Activated naive CD4-positive, alpha-beta T cell treated with Interleukin-2 at 50 U/mL for 16 hours (primary cell): ENCODE results near the gene B3GNT7.
A peak's percentile ranks its signal among the peaks of the same experiment; 100 is the strongest.
"Not testable (repeated sequence)": the region's sequence is repeated elsewhere in the genome, so short reads cannot be mapped to it uniquely, and the experiment has no call there.

Experiments
- DNase-seq: peaks from one replicate; pipeline ENCODE4 v3.0.0-alpha.2; 2020

The B3GNT7 gene

DNA sequence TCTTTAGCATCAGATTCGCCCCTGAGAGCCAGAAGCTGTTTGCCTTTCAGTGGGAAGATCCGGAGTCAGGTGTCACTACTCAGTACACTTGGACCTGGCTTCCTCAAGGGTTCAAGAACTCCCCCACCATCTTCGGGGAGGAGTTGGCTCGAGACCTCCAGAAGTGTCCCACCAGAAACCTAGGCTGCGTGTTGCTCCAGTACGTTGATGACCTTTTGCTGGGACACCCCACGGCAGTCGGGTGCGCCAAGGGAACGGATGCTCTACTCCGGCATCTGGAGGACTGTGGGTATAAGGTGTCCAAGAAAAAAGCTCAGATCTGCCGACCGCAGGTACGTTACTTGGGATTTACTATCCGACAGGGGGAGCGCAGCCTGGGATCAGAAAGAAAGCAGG lies 8.7 kb downstream of the B3GNT7 start:
- DNase-seq = not testable (repeated sequence)

DNA sequence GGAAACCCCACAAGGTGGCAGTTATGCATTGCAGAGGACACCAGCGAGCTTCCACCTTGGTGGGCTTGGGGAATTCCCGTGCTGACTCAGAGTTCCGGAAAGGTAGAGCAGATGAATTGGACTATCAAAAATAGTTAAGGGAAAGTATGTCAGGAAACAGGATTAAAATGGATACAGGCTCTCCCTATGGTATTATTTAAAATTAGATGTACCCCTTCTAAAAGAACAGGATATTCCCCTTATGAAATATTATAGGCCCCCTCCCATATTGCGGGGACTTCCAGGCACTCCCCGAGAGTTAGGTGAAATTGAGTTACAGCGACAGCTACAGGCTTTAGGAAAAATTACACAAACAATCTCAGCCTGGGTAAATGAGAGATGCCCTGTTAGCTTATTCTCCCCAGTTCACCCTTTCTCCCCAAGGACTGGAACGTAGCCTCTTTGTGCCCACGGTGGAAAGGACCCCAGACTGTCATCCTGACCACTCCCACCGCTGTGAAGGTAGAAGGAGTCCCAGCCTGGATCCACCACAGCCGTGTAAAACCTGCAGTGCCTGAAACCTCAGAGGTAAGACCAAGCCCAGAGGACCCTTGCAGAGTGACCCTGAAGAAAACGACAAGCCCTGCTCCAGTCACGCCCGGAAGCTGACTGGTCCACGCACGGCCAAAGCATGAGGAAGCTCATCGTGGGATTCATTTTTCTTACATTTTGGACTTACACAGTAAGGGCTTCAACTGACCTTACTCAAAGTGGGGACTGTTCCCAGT lies 10.3 kb downstream of the B3GNT7 start:
- DNase-seq = peak; percentile 49

DNA sequence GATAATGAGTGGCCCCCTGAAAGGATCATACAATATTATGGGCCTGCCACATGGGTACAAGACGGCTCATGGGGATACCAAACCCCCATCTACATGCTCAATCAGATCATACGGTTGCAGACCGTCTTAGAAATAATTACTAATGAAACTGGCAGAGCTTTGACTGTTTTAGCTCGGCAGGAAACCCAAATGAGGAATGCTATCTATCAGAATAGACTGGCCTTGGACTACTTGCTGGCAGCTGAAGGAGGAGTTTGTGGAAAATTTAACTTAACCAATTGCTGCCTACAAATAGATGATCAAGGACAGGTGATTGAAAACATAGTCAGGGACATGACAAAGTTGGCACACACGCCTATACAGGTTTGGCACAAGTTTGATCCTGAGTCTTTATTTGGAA lies 12.2 kb downstream of the B3GNT7 start:
- DNase-seq = not testable (repeated sequence)

DNA sequence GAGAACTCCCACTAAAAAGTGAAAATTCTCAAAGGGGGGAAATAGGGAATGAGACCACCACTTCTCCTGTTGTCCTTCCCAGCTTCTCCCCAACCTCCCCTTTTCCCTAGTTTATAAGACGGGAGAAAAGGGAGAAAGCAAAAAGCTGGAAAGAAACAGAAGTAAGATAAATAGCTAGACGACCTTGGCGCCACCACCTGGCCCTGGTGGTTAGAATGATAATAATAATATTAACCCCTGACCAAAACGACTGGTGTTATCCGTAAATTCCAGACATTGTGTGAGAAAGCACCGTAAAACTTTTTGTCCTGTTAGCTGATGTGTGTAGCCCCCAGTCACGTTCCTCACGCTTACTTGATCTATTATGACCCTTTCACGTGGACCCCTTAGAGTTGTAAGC lies 12.8 kb downstream of the B3GNT7 start:
- not testable (repeated sequence) for DNase-seq

DNA sequence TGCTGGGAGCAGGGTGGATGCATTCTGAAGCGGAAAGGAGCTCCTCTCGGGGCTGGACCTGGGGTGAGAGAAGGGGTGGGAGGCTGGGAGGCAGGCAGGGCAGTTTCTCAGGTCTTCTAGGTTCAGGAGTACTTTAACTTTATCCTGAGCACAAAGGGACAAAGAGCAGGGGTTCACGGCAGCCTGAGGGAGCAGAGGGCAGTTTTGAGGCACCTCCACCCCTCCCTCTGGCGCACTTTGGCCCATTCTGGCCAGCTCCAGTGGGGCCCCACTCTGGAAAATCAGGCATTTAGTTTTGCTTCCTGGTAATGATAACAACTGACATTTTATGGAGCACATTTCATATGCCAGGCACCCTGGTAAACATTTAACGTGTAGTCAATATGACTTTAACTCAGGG lies 14.3 kb downstream of the B3GNT7 start:
- no peak for DNase-seq

DNA sequence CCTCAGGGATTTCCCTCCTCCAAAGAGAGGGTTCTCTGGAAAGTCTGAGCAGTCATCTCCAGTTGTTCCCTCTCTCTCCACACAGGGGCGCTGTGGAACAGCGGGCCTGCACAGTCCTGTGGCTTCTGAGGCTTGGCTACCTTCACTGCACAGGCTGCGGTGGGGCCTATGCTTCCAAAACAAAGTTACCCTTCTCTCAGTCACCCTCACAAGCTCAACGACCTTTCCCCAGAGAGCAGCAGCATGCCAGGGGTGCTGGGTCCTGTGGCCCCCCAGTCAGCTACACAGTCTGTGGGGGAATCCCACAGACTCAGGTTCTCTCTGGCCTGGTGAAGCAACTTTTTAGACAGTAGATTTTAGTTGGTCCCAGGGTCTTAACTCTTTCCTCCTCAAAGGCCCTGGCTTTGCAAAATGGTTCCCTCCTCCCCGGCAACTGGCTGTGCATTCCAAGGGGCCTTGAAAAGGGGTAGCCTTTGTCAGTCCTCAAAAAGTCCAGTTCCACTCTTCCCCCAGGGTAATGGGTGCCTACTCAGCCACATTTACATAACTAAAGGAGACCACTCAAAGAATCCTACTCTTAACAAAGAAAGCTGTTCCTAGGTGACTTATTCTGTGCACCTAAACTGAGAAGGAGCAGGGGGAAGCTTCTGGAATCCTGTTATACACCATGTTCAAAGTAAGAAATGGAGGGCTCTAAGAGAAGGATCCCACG lies 14.9 kb downstream of the B3GNT7 start:
- DNase-seq = no peak

DNA sequence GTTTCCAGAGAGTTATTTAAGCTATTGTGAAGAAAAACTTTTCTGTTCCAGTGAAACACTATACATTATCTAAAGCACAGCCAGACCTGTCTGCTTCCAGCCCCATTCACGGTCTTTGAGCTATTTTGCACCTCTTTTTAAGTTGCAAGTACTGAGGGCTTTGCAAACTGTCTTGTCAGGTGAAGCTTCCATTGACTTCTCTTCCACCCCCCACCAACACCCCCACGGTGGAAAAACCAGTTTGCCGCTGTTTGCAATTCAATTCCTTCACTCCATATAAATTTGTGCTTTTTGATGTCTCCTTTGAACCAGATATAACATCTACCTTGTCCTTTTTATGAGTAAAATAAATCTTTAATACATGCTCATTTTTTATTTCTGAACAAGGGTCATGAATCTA lies 15.7 kb downstream of the B3GNT7 start:
- no peak for DNase-seq

DNA sequence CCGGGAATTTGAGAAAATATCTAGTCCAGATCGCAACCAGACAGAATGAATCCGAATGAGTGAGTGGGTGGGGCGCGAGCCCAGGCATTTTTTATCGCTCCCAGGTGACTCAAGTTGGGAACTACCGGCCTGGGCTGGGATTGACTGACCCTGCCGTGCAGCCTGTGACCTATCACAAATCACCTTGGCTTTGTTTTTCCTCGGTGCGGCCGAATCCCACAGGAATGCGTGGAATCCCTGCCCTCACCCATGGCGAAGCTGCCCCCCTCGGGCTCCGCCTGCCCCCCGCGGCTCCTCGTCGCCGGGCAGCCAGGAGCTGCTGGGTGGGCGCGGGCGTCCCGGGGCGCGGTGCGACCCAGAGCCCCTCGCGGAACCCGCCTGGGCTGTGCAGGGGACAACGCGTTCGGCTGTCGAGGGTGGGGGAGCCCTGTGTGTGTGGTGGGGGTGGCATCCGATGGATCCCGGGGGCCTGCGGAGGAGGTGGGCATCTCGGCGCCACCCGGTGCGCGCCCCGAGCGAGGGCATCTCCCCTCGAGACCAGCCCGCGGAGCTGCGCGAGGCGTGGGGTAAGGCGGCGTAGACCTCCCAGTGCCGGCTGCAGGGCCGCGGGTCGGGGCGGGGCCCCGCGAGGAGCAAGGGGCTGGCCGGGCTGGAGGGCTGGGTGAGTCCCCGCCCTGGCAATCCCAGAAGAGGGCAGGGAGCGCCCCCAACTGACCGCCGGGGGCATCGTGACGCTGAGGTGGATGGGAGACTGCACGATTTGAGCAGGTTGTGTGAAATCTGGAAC lies 16.5 kb downstream of the B3GNT7 start:
- DNase-seq = peak; percentile 51

DNA sequence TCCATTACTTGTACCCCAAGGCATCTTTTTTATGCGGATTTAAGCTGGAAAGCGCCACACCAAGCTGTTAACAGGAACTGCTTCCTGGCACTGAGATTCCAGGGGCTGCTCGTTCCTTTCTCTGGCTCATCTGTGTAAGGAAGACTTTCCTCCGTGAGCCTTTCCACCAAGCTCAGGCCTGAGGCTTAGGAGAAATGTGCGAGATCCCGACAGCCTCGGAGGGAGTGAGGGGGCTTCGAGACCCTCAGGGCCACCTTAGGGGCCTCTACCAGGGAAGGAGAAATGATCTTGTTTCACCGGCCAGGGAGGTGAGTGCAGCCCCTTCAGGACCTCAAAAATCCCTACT lies 17.1 kb downstream of the B3GNT7 start:
- DNase-seq = no peak

DNA sequence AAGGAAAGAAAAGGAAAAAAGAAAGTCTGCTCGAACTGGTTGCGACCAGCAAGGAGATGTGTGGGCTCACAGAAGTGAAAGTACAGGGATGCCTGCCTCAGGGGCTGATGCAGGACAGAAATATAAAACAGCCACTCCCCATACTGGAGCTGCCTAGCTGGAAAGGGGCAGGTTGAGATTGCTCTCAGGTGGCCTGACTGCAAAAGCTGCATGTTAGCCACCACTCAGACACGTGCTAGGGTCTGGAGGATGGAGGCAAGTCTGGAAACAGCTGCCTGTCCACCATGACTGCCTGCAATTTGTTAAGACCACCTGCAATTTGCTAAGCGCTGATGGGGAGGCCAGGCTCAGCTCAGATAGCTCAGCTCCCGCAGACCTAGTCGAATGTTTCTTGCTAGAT lies 17.9 kb downstream of the B3GNT7 start:
- no peak for DNase-seq

DNA sequence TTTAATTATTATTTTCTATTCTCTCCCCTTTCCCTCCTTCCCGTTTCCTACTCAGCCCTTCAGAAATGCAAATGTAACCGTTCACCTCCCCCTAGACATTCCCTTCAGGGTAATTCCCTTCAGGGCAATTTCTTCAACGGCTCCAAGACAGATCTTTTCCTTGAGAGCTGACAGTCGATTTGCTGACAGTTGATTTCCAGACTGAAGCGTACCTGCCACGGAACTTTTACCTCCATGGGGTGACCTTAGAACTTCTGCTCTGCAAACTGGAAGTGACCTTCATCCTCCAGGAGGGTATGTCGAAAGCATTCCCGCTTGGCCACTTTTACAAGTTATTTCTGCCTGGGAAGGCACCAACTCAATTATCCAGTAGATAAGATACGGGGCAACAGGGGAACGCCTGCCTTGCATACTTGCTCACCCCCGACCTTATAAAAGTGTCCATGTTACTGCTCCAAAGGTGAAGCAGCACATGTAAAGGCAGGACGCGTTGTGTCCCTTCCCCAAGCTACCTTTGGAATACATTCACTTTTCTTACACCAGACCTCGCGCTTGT lies 18.5 kb downstream of the B3GNT7 start:
- DNase-seq = no peak

DNA sequence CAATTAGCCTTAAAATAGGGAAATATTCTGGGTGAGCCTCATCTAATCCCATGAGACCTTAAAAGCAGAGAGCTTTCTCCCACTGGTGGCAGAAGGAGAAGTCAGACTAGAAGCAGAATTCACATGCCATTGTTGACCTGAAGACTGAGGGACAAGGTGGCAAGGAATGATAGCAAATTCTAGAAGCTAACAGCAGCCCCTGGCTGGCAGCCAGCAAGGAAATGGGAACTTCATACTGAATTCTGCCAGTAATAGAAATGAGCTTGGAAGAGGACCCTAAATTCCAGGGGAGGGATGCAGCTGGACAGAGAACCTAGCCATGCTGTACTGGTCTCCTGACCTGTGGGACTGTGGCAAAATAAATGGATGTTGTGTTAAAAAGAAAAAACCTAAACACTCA lies 19.5 kb downstream of the B3GNT7 start:
- DNase-seq = no peak

DNA sequence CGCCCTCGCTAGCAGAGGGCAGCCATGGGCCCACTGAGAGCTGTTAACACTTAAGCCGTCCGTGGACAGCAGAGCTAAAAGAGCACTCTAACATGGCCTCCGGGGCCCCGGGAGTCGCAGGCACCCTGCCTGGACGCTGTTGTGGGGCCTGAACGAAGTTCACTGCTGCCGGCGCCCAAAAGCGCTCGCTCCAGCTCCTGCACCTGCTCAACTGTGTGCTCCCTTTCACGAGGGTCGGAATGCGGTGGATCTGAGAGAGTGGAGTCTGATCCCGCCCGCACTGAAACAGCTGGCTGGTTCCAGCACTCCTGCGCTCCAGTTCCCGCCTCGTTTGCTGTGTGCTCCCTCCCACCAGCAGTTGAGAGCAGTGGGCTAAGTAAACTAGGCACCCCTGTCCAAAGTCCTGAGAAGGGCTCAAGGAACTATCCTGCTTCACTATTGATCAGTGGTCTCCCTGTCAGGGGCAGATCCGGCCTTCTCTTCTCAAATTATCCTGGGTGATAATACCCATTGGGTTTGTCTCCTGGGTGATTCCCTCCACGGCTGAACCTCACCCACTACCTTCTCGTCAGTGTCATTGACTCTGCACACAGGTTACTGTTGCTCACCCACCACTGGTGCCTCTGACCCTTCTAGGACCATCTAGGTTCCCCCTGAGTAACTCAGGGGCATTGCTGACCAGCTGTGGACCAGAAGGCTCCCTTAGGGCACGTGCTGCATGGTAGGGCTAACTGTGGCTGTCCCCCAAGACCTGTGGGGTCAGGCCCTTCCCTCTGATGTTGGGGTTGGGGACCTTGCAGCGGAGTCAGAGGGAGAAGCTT lies 23.5 kb downstream of the B3GNT7 start:
- no peak for DNase-seq

DNA sequence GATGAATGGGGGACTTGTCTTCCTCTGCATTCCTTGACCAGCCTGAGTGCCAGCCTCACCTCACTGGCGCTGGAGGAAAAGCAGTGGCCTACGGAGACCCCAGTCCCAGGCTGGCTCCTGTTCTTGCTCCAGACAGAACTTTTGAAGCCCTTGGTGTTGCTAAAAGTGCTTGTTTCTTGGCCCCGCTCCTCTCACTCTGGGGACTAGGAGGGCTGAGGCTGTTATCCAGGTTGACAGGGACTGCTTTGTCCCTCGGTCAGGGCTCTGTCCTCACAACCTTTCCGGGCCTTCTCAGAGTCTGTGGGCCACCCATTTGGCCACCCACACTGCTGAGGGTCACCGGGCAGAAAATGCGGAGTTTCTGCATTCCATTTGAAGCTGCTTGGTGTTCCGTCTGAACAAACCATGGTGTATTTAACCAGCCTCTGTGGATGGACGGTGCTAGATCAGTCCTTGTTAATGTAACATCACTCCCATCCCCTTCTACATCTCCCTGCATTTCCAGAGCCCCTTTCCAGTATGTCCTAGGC lies 25.6 kb downstream of the B3GNT7 start:
- DNase-seq = no peak

DNA sequence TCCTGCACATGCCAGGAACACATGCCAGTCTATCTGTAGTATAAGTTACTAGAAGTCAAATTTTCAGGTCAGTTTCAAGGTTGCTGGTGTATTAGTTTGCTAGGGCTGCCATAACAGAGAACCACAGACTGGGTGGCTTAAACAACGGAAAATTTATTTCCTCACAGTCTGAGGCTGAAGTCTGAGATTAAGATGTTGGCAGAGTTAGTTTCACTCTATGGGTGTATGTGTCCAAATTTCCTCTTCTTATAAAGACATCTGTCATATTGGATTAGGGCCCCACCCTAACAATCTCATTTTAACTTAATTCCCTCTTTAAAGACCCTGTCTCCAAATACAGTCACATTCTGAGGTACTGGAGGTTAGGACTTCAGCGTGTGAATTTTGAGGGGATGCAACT lies 26.5 kb downstream of the B3GNT7 start:
- DNase-seq = no peak

DNA sequence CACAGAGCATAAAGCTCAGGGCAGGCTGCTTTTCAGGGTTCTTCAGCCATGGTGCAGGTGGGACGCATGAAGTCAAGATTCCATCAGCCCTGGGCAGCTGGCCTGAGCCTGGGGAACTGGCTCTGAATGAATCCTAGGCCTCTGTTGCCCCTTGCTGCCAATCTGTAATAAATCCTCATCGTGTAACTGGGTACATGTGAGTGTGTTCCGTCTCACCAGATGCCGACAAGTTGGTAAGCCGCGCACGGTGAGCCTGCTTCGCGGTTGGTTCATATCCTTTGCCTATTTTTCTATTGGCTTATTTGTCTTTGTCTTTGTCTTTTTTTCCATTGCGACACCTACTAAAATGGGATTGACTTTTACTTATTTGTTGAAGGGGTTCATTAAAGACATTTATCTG lies 27.7 kb downstream of the B3GNT7 start:
- DNase-seq = no peak

DNA sequence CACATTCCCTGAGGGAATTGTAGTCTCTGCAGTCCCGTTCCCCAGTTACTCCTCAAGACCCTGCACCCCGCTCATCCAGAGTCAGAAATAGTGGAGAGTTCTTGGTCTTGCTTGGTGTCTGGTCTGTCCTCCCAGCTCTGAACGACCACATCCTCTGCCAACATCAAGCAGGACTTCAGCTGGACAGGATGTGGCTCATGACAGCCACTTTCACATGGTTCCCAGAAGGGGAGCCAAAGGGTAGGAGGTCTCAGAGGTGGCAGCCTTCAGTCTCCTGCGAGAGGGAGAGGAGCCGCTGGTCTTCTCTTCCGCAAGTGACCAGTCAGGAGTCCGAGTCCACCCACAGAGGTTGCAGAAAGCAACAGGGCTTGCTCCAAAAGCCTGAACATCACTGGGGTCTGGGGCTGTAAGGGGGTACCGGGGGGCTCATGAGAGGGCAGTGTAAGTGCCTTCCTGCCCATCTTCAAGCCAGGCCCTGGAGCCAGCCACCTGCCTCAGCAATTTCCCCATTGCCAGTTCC lies 29.8 kb downstream of the B3GNT7 start:
- no peak for DNase-seq

DNA sequence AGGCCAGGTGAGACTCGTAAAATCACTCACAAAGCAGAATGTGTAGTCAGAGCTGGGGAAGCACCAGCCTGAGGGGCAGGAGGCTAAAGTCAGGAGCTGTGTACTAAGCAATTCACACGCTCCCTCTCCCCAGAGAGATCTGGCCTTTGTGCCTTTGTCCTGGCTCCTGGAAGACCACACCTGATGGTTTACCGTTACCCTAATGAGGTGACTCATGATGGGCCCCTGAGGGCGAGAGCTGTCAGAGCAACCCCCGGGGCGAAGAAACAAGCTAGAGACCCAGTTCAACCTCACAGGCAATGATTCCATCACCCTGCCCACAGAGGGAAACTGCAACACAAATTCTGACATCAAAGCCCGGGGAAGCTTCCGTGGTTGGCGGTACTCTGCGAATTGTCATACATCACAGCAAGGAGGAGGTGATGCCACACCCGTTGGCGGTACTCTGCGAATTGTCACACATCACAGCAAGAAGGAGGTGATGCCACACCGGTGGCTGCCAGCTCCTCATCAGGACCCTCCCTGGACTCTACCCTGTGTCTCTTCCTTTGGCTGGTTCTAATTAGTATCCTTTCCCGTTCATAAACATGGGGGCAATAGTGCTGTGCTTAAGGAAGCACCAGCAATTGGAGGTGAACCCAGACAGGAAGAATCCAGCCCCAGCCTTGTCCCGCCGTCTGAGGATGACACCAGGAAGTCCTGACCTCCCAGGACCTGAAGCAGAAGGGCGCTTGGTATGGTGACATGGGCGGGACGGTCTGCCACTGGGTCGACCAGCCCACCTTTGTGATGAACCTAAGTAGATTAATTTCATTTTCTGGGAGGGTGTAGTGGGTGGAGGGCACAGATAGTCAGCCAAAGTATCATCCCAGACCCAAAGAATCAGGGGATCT lies 30.5 kb downstream of the B3GNT7 start:
- DNase-seq = no peak

DNA sequence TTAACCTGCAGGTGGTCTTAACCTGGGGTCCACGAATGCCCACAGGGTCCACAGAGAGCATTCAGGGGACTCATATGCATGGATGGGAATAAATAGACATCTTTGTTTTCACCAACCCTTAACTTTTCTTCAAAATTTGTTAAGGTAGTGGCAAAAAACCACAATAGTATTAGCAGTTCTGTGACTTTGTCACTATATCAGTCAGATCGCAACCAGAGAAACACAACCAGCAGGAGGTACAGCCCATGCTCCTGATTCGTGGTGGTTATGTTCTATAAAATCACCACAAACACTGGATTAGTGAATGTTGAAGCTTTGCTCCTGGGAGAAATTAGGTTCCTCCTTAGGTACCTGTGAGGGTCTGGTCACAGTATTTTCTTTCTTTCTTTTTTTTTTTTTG lies 31.6 kb downstream of the B3GNT7 start:
- no peak for DNase-seq

DNA sequence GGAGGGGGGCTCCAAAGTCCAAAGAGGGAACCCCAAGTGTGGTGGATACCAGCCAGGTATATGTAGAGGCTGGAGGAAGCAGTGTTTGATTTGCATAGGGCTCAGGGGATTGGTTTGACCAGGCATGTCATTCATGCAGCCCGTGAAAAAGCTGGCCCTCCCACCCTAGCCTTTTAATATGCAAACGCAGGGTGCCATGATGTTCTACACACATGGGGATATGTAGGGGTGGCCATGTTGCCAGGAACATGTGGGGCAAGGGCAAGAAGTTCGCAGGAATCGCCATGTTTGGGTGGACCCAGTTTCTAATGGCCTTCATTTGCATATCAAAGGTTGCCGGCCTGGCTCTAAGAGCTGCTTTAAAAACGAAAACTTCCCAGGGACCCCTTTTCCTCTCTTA lies 33.6 kb downstream of the B3GNT7 start:
- DNase-seq = no peak

DNA sequence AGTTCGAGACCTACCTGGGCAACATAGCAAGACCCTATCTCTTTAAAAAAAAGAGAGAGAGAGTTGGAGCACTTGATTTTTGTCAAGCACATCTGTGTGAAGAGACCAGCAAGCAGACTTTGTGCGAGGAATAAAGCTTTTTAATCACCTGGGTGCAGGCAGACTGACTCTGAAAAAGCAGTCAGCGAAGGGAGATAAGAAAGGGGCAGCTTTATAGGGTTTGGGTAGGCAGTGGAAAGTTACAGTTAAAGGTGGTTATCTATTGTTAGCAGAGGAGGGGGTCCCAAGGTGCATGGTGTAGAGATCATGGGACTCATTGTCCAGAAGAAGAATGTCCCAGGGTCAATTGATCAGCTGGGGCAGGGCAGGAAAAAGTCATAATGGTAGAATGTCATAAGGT lies 34.4 kb downstream of the B3GNT7 start:
- no peak for DNase-seq
